Measurements from ENCODE around the gene TEKTIP1.

DNA sequence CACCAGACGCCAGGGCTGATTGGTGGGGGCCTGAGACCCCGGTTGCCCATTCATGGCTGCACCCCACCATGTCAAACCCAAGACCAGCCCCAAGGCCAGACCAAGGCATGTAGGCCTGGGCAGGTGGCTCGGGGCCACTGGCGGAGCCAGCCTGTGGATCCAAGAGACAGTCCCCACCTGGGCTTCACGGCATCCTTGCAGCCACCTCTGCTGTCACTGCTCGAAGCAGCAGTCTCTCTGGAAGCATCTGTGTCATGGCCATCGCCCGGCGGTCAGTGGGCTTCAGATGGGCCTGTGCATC, 3.8 kb upstream of the TEKTIP1 start:
- TF ChIP-seq, protein P1, sequence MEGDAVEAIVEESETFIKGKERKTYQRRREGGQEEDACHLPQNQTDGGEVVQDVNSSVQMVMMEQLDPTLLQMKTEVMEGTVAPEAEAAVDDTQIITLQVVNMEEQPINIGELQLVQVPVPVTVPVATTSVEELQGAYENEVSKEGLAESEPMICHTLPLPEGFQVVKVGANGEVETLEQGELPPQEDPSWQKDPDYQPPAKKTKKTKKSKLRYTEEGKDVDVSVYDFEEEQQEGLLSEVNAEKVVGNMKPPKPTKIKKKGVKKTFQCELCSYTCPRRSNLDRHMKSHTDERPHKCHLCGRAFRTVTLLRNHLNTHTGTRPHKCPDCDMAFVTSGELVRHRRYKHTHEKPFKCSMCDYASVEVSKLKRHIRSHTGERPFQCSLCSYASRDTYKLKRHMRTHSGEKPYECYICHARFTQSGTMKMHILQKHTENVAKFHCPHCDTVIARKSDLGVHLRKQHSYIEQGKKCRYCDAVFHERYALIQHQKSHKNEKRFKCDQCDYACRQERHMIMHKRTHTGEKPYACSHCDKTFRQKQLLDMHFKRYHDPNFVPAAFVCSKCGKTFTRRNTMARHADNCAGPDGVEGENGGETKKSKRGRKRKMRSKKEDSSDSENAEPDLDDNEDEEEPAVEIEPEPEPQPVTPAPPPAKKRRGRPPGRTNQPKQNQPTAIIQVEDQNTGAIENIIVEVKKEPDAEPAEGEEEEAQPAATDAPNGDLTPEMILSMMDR (IDR thresholded peaks at IDR 0.05): no peak
- TF ChIP-seq POLR2A (IDR thresholded peaks at IDR 0.05): no peak

All from uterus (tissue), 2 donors.